Subcutaneous abdominal adipose tissue (tissue), 5 donors: ENCODE data around the gene PLBD1.

Experiments used
- H3K27ac ChIP-seq: one replicate; pipeline ENCODE4 v1.7.0; 2013; ENCODE audit warnings: low read depth, mild to moderate bottlenecking, inconsistent platforms, low read length, moderate library complexity
- H3K27me3 ChIP-seq, 5 donors: one replicate each; pipeline ENCODE4 v1.7.0; 2013; ENCODE audit warnings: low read length in 5 of 5, inconsistent platforms in 1 of 5; ENCODE audit not compliant: control insufficient read depth in 5 of 5, insufficient read depth in 4 of 5
- H3K36me3 ChIP-seq, 5 donors: one replicate each; pipeline ENCODE4 v1.7.0; 2013; ENCODE audit warnings: low read length in 5 of 5; ENCODE audit not compliant: control insufficient read depth in 5 of 5, insufficient read depth in 5 of 5
- H3K4me1 ChIP-seq, 5 donors: one replicate each; pipeline ENCODE4 v1.7.0; 2013; ENCODE audit warnings: low read length in 5 of 5, mild to moderate bottlenecking in 3 of 5, moderate library complexity in 1 of 5; ENCODE audit not compliant: control insufficient read depth in 5 of 5, insufficient read depth in 5 of 5
- H3K4me3 ChIP-seq, 5 donors: one replicate each; pipeline ENCODE4 v1.7.0; 2013; ENCODE audit warnings: low read length in 5 of 5, low read depth in 1 of 5
- H3K9ac ChIP-seq, 5 donors: one replicate each; pipeline ENCODE4 v1.7.0; 2013; ENCODE audit warnings: low read length in 5 of 5, mild to moderate bottlenecking in 4 of 5, moderate library complexity in 3 of 5
- H3K9me3 ChIP-seq, 5 donors: one replicate each; pipeline ENCODE4 v1.7.0; 2013; ENCODE audit warnings: low read length in 5 of 5; ENCODE audit not compliant: control insufficient read depth in 5 of 5
- donor health status: healthy.
- donor health status: healthy.
- donor health status: healthy.
- donor health status: healthy.
- donor health status: healthy.

Gene PLBD1

GRCh38 chr12:14597480-14597879, 29.8 kb upstream of the PLBD1 start:
- peaks cover 0 to 11% (median 4%) of the 10 kb centered on the region in 5 donors for H3K9me3 ChIP-seq
- H3K27me3 ChIP-seq, result no peaks in the 10 kb centered on the region
- no peak overlapping the region for H3K4me3 ChIP-seq
- no peak overlapping the region for H3K9ac ChIP-seq
- H3K36me3 ChIP-seq, result no peaks in the 10 kb centered on the region
- H3K4me1 ChIP-seq, result no peaks in the 10 kb centered on the region
- H3K27ac ChIP-seq, result no peak overlapping the region

- H3K4me3 ChIP-seq, result no peak overlapping the region
- no peak overlapping the region for H3K27ac ChIP-seq
- no peaks in the 10 kb centered on the region for H3K4me1 ChIP-seq
- no peak overlapping the region for H3K9ac ChIP-seq
- peaks cover 0 to 2% (median 0%) of the 10 kb centered on the region in 5 donors for H3K9me3 ChIP-seq
- no peaks in the 10 kb centered on the region for H3K36me3 ChIP-seq
- no peaks in the 10 kb centered on the region for H3K27me3 ChIP-seq
Measured at GRCh38 chr12:14591719-14592118, 24.0 kb upstream of the PLBD1 start.

- no peaks in the 10 kb centered on the region for H3K4me1 ChIP-seq
- no peaks in the 10 kb centered on the region for H3K27me3 ChIP-seq
- H3K4me3 ChIP-seq, result no peak overlapping the region
- H3K9me3 ChIP-seq, result no peaks in the 10 kb centered on the region
- H3K9ac ChIP-seq, result no peak overlapping the region
- H3K36me3 ChIP-seq, result no peaks in the 10 kb centered on the region
- H3K27ac ChIP-seq, result no peak overlapping the region
Measured at GRCh38 chr12:14589169-14590004, 21.7 kb upstream of the PLBD1 start.

- Histone ChIP-seq H3K4me3 (no peak overlapping the region), H3K4me1 (no peaks in the 10 kb centered on the region), H3K27ac (no peak overlapping the region), H3K27me3 (no peaks in the 10 kb centered on the region), H3K9me3 (no peaks in the 10 kb centered on the region), H3K36me3 (no peaks in the 10 kb centered on the region), H3K9ac (no peak overlapping the region)
Measured at GRCh38 chr12:14588571-14588970, 20.9 kb upstream of the PLBD1 start.

- Histone ChIP-seq H3K27me3 (no peaks in the 10 kb centered on the region), H3K9me3 (no peaks in the 10 kb centered on the region), H3K36me3 (peaks cover 0 to 9% (median 0%) of the 10 kb centered on the region in 5 donors), H3K27ac (no peak overlapping the region), H3K9ac (no peak overlapping the region), H3K4me1 (peaks cover 0 to 6% (median 4%) of the 10 kb centered on the region in 5 donors), H3K4me3 (no peak overlapping the region)
Measured at GRCh38 chr12:14578646-14579045, 11.0 kb upstream of the PLBD1 start.

GRCh38 chr12:14577344-14577743, 9.7 kb upstream of the PLBD1 start:
- peaks cover 0 to 7% (median 5%) of the 10 kb centered on the region in 5 donors for H3K4me1 ChIP-seq
- peaks cover 0 to 3% (median 0%) of the 10 kb centered on the region in 5 donors for H3K36me3 ChIP-seq
- no peak overlapping the region for H3K4me3 ChIP-seq
- no peaks in the 10 kb centered on the region for H3K27me3 ChIP-seq
- H3K9ac ChIP-seq, result no peak overlapping the region
- H3K27ac ChIP-seq, result no peak overlapping the region
- H3K9me3 ChIP-seq, result no peaks in the 10 kb centered on the region

- Histone ChIP-seq H3K36me3 (peaks cover 0 to 3% (median 0%) of the 10 kb centered on the region in 5 donors), H3K9me3 (no peaks in the 10 kb centered on the region), H3K27me3 (no peaks in the 10 kb centered on the region), H3K27ac (no peak overlapping the region), H3K4me1 (peaks cover 0 to 7% (median 5%) of the 10 kb centered on the region in 5 donors), H3K4me3 (no peak overlapping the region), H3K9ac (no peak overlapping the region)
Measured at GRCh38 chr12:14576896-14577295, 9.2 kb upstream of the PLBD1 start.

GRCh38 chr12:14575585-14575984, 7.9 kb upstream of the PLBD1 start:
- no peak overlapping the region for H3K9ac ChIP-seq
- H3K27ac ChIP-seq, result no peak overlapping the region
- H3K4me1 ChIP-seq, result peaks cover 0 to 7% (median 5%) of the 10 kb centered on the region in 5 donors
- no peaks in the 10 kb centered on the region for H3K9me3 ChIP-seq
- no peaks in the 10 kb centered on the region for H3K27me3 ChIP-seq
- H3K4me3 ChIP-seq, result no peak overlapping the region
- H3K36me3 ChIP-seq, result no peaks in the 10 kb centered on the region

GRCh38 chr12:14573118-14573517, 5.4 kb upstream of the PLBD1 start:
- H3K4me1 ChIP-seq, result peaks cover 0 to 11% (median 7%) of the 10 kb centered on the region in 5 donors
- no peak overlapping the region for H3K9ac ChIP-seq
- H3K9me3 ChIP-seq, result no peaks in the 10 kb centered on the region
- H3K27ac ChIP-seq, result no peak overlapping the region
- no peaks in the 10 kb centered on the region for H3K36me3 ChIP-seq
- no peaks in the 10 kb centered on the region for H3K27me3 ChIP-seq
- no peak overlapping the region for H3K4me3 ChIP-seq

- Histone ChIP-seq H3K9me3 (no peaks in the 10 kb centered on the region), H3K27me3 (no peaks in the 10 kb centered on the region), H3K36me3 (no peaks in the 10 kb centered on the region), H3K4me1 (peaks cover 0 to 16% (median 12%) of the 10 kb centered on the region in 5 donors), H3K4me3 (no peak overlapping the region), H3K9ac (no peak overlapping the region), H3K27ac (no peak overlapping the region)
Measured at GRCh38 chr12:14572401-14572800, 4.7 kb upstream of the PLBD1 start.
